ENCODE measurements around the gene GPR37L1. TPM values are rescaled to one million over a fixed set of nuclear protein-coding genes. Genes with fewer than 3 reads are reported as not detected.

Gene GPR37L1
- total and polyA plus RNA-seq, 4 donors = under 0.01 to 0.04 (median 0.02) TPM; not detected in 1

GRCh38 chr1:202160377-202160940, 37.7 kb downstream of the GPR37L1 start, which contains the start of gene PTPN7:
PTPN7 (minus strand) TSS chr1:202160602; CDS start chr1:202159402, 1,200 bp downstream.
- Histone ChIP-seq H3K36me3 (ENCODE audit: control insufficient read depth in 4 of 4, insufficient read depth in 3 of 4, low read depth in 1 of 4, low read length in 3 of 4) (no peaks in the 10 kb centered on the region), H3K4me1 (ENCODE audit: control insufficient read depth in 4 of 4, insufficient read depth in 4 of 4, low read length in 3 of 4) (peaks cover 0 to 4% (median under 1%) of the 10 kb centered on the region in 4 donors), H3K27me3 (ENCODE audit: control insufficient read depth in 4 of 4, insufficient read depth in 4 of 4, low read length in 3 of 4) (no peaks in the 10 kb centered on the region), H3K4me3 (ENCODE audit: low read depth in 1 of 3, low read length in 3 of 3) (peak within 1 kb of the TSS in 2 of 3 donors; percentile 3 to 7), H3K27ac (ENCODE audit: low read depth in 1 of 2, low read length in 2 of 2) (peak within 1 kb of the TSS; percentile 32 to 48), H3K9me3 (ENCODE audit: control insufficient read depth in 4 of 4, low read length in 3 of 4) (no peaks in the 10 kb centered on the region), H3K9ac (ENCODE audit: low read depth in 1 of 2, low read length in 2 of 2) (peak within 1 kb of the TSS in 1 of 2 donors; percentile 33)
- no peak for TF ChIP-seq HNF4G (IDR thresholded peaks at IDR 0.05)
- peak; percentile 23 for TF ChIP-seq CTCF (IDR thresholded peaks at IDR 0.05; ENCODE audit: low read depth, low read length, missing input control)
- no peak for TF ChIP-seq MAX (IDR thresholded peaks at IDR 0.05)
- no peak for DNase-seq (ENCODE audit: low spot score)
- 76% methylated on average over 17 of the region's 17 CpGs for WGBS

GRCh38 chr1:202161151-202162046, 38.7 kb downstream of the GPR37L1 start:
- WGBS = 78% methylated on average over 22 of the region's 22 CpGs
- Histone ChIP-seq H3K36me3 (ENCODE audit: control insufficient read depth in 4 of 4, insufficient read depth in 3 of 4, low read depth in 1 of 4, low read length in 3 of 4) (no peaks in the 10 kb centered on the region), H3K27me3 (ENCODE audit: control insufficient read depth in 4 of 4, insufficient read depth in 4 of 4, low read length in 3 of 4) (no peaks in the 10 kb centered on the region), H3K9ac (ENCODE audit: low read depth in 1 of 2, low read length in 2 of 2) (no peak overlapping the region), H3K9me3 (ENCODE audit: control insufficient read depth in 4 of 4, low read length in 3 of 4) (no peaks in the 10 kb centered on the region), H3K4me1 (ENCODE audit: control insufficient read depth in 4 of 4, insufficient read depth in 4 of 4, low read length in 3 of 4) (peaks cover 0 to 3% (median under 1%) of the 10 kb centered on the region in 4 donors), H3K27ac (ENCODE audit: low read depth in 1 of 2, low read length in 2 of 2) (peak overlapping the region; percentile 1 to 32), H3K4me3 (ENCODE audit: low read depth in 1 of 3, low read length in 3 of 3) (no peak overlapping the region)
- TF ChIP-seq HNF4A (conservative IDR thresholded peaks at IDR 0.05) (no peak), YY1 (IDR thresholded peaks at IDR 0.05) (no peak), MAX (IDR thresholded peaks at IDR 0.05) (no peak), TAF1 (conservative IDR thresholded peaks at IDR 0.05) (no peak), GABPA (IDR thresholded peaks at IDR 0.05 in 1 of 2, conservative IDR thresholded peaks at IDR 0.05 in 1 of 2) (no peak), FOXA1 (IDR thresholded peaks at IDR 0.05) (no peak), JUND (IDR thresholded peaks at IDR 0.05) (no peak), FOXA2 (IDR thresholded peaks at IDR 0.05) (no peak), NR2F2 (IDR thresholded peaks at IDR 0.05) (no peak), REST (IDR thresholded peaks at IDR 0.05) (no peak), CTCF (IDR thresholded peaks at IDR 0.05; ENCODE audit: low read depth, low read length, missing input control) (no peak), RAD21 (IDR thresholded peaks at IDR 0.05) (no peak), EGR1 (IDR thresholded peaks at IDR 0.05; ENCODE audit: low read depth in 2 of 2) (no peak), SP1 (IDR thresholded peaks at IDR 0.05) (no peak), ATF3 (IDR thresholded peaks at IDR 0.05) (no peak)
- DNase-seq (ENCODE audit: low spot score) = no peak
